Neural progenitor cell (in vitro differentiated cells): Measurements from ENCODE around the gene CYP2A13.

Experiments used
- CTCF ChIP-seq: fragments of 200-600 bp; sonication (generic); IDR thresholded peaks from 2 replicates; pipeline ENCODE4 v1.5.1; 2017; ENCODE audit warnings: antibody characterized with exemption, mild to moderate bottlenecking
- EZH2 ChIP-seq: fragments of 200-600 bp; sonication (generic); IDR thresholded peaks from 2 replicates; pipeline ENCODE4 v1.6.1; 2017; ENCODE audit warnings: antibody characterized with exemption, mild to moderate bottlenecking, moderate library complexity
- EZH2phosphoT487 ChIP-seq: fragments of 200-600 bp; sonication (generic); IDR thresholded peaks from 2 replicates; pipeline ENCODE4 v1.6.1; 2017; ENCODE audit warnings: antibody characterized with exemption

GRCh38 chr19:41111296-41111695 is 23.0 kb downstream of the CYP2A13 start:
- TF ChIP-seq CTCF (no peak), EZH2phosphoT487 (no peak), EZH2 (no peak)
